Thymus (tissue), 11 donors: ENCODE results near the gene OR6J1. TPM values are rescaled to one million over a fixed set of nuclear protein-coding genes. Genes with fewer than 3 reads are reported as not detected.
"Not testable (repeated sequence)": the region's sequence is repeated elsewhere in the genome, so short reads cannot be mapped to it uniquely, and the experiment has no call there.

Source experiments
- DNase-seq, 9 donors: peaks; one replicate each; pipeline ENCODE4 v3.0.0-alpha.2; 2013; ENCODE audit warnings: low spot score in 9 of 9, low read depth in 6 of 9, missing footprints in 1 of 9
- H3K27ac ChIP-seq, 2 donors: one replicate each; pipeline ENCODE4 v1.5.1; 2013; ENCODE audit warnings: control low read depth in 1 of 2, low read depth in 1 of 2, low read length in 1 of 2, mild to moderate bottlenecking in 1 of 2, moderate library complexity in 1 of 2
- H3K27me3 ChIP-seq, 2 donors: one replicate each; pipeline ENCODE4 v1.5.1; 2013; ENCODE audit warnings: low read length in 1 of 2; ENCODE audit not compliant: control insufficient read depth in 2 of 2, insufficient read depth in 1 of 2
- H3K36me3 ChIP-seq, 2 donors: one replicate each; pipeline ENCODE4 v1.5.1; 2013; ENCODE audit warnings: low read length in 1 of 2, mild to moderate bottlenecking in 1 of 2, moderate library complexity in 1 of 2; ENCODE audit not compliant: control insufficient read depth in 2 of 2, insufficient read depth in 2 of 2
- H3K4me1 ChIP-seq, 2 donors: one replicate each; pipeline ENCODE4 v1.5.1; 2013; ENCODE audit warnings: low read length in 2 of 2; ENCODE audit not compliant: control insufficient read depth in 2 of 2, insufficient read depth in 2 of 2
- H3K4me3 ChIP-seq, 2 donors: one replicate each; pipeline ENCODE4 v1.5.1; 2013; ENCODE audit warnings: low read length in 2 of 2, control low read depth in 1 of 2, mild to moderate bottlenecking in 1 of 2
- H3K9me3 ChIP-seq, 2 donors: one replicate each; pipeline ENCODE4 v1.5.1; 2013; ENCODE audit warnings: low read length in 1 of 2, mild to moderate bottlenecking in 1 of 2; ENCODE audit not compliant: control insufficient read depth in 2 of 2, insufficient read depth in 1 of 2
- WGBS: extraction: QIAGEN DNeasy Blood & Tissue Kit; methylation state at CpG from one replicate; pipeline ENCODE4 v1.1.7; 2013; 5-methylcytosine and 5-hydroxymethylcytosine counted together
- polyA plus RNA-seq: library from polyadenylated mRNA; stranded (reverse); fragments of 200-250 nt; gene quantifications from one replicate; pipeline ENCODE4 v1.2.3, GENCODE V29; 2013
- total RNA-seq: library from RNA; stranded (reverse); fragments of 120-200 nt; gene quantifications from one replicate; pipeline ENCODE4 v1.2.4, GENCODE V29; 2013
- donor health status: healthy.

OR6J1 gene
- total and polyA plus RNA-seq, 2 donors = under 0.01 TPM; not detected in 1

- DNase-seq = no peak
- WGBS = 98% methylated on average over 4 of the region's 4 CpGs
- H3K4me3 ChIP-seq = no peak overlapping the region
- no peaks in the 10 kb centered on the region for H3K36me3 ChIP-seq
- H3K4me1 ChIP-seq = peaks cover 0 to 2% of the 10 kb centered on the region in 2 donors
- no peak overlapping the region for H3K27ac ChIP-seq
- H3K27me3 ChIP-seq = no peaks in the 10 kb centered on the region
- no peaks in the 10 kb centered on the region for H3K9me3 ChIP-seq
Observed at GRCh38 chr14:22646570-22647254, 2.6 kb upstream of the OR6J1 start.

- H3K27ac ChIP-seq = no peak overlapping the region
- no peaks in the 10 kb centered on the region for H3K27me3 ChIP-seq
- peaks cover 0 to 2% of the 10 kb centered on the region in 2 donors for H3K4me1 ChIP-seq
- no peaks in the 10 kb centered on the region for H3K36me3 ChIP-seq
- 86% methylated on average over 3 of the region's 3 CpGs for WGBS
- DNase-seq = no peak
- no peaks in the 10 kb centered on the region for H3K9me3 ChIP-seq
- no peak overlapping the region for H3K4me3 ChIP-seq
Observed at GRCh38 chr14:22641846-22642245, 2.3 kb downstream of the OR6J1 start.

- no peaks in the 10 kb centered on the region for H3K27me3 ChIP-seq
- no peak overlapping the region for H3K4me3 ChIP-seq
- H3K9me3 ChIP-seq = no peaks in the 10 kb centered on the region
- H3K27ac ChIP-seq = no peak overlapping the region
- no peak for DNase-seq
- H3K36me3 ChIP-seq = no peaks in the 10 kb centered on the region
- peaks cover 0 to 2% of the 10 kb centered on the region in 2 donors for H3K4me1 ChIP-seq
Observed at GRCh38 chr14:22640192-22640591, 4.0 kb downstream of the OR6J1 start.

- H3K27ac ChIP-seq, H3K36me3 ChIP-seq, H3K4me1 ChIP-seq, DNase-seq, H3K27me3 ChIP-seq, H3K9me3 ChIP-seq, H3K4me3 ChIP-seq: not testable (repeated sequence)
- 0% methylated on average over 1 of the region's 1 CpG for WGBS
Observed at GRCh38 chr14:22635980-22636379, 8.2 kb downstream of the OR6J1 start.

GRCh38 chr14:22634233-22634900 lies 9.8 kb downstream of the OR6J1 start:
- peaks cover 0 to 2% of the 10 kb centered on the region in 2 donors for H3K9me3 ChIP-seq
- DNase-seq = no peak
- peaks cover 3 to 8% of the 10 kb centered on the region in 2 donors for H3K27me3 ChIP-seq
- no peak overlapping the region for H3K27ac ChIP-seq
- H3K4me1 ChIP-seq = no peaks in the 10 kb centered on the region
- H3K4me3 ChIP-seq = no peak overlapping the region
- WGBS = 95% methylated on average over 8 of the region's 8 CpGs
- no peaks in the 10 kb centered on the region for H3K36me3 ChIP-seq

GRCh38 chr14:22630486-22630885 lies 13.7 kb downstream of the OR6J1 start:
- DNase-seq = no peak
- Histone ChIP-seq H3K4me1 (no peaks in the 10 kb centered on the region), H3K27ac (no peak overlapping the region), H3K9me3 (peaks cover 0 to 2% of the 10 kb centered on the region in 2 donors), H3K4me3 (no peak overlapping the region), H3K27me3 (peaks cover 3 to 12% of the 10 kb centered on the region in 2 donors), H3K36me3 (no peaks in the 10 kb centered on the region)
- WGBS = 94% methylated on average over 2 of the region's 2 CpGs

GRCh38 chr14:22630066-22630465 lies 14.1 kb downstream of the OR6J1 start:
- Histone ChIP-seq H3K9me3 (peaks cover 0 to 2% of the 10 kb centered on the region in 2 donors), H3K27ac (no peak overlapping the region), H3K27me3 (peaks cover 3 to 12% of the 10 kb centered on the region in 2 donors), H3K4me1 (no peaks in the 10 kb centered on the region), H3K36me3 (no peaks in the 10 kb centered on the region), H3K4me3 (no peak overlapping the region)
- no peak for DNase-seq
- 98% methylated on average over 3 of the region's 3 CpGs for WGBS

GRCh38 chr14:22629361-22629760 lies 14.8 kb downstream of the OR6J1 start:
- Histone ChIP-seq H3K4me3 (no peak overlapping the region), H3K4me1 (no peaks in the 10 kb centered on the region), H3K9me3 (peaks cover 0 to 2% of the 10 kb centered on the region in 2 donors), H3K36me3 (no peaks in the 10 kb centered on the region), H3K27ac (no peak overlapping the region), H3K27me3 (peaks cover 0 to 9% of the 10 kb centered on the region in 2 donors)
- no peak for DNase-seq
- 87% methylated on average over 5 of the region's 5 CpGs for WGBS

GRCh38 chr14:22627506-22628263 lies 16.5 kb downstream of the OR6J1 start:
- 94% methylated on average over 7 of the region's 7 CpGs for WGBS
- Histone ChIP-seq H3K27ac (no peak overlapping the region), H3K36me3 (no peaks in the 10 kb centered on the region), H3K4me3 (no peak overlapping the region), H3K27me3 (peaks cover 0 to 3% of the 10 kb centered on the region in 2 donors), H3K4me1 (no peaks in the 10 kb centered on the region), H3K9me3 (peaks cover 0 to 2% of the 10 kb centered on the region in 2 donors)
- DNase-seq = no peak
